Thoracic aorta (tissue), 2 donors: Measurements from ENCODE around the gene SPRYD3. TPM values are rescaled to one million over a fixed set of nuclear protein-coding genes. Genes with fewer than 3 reads are reported as not detected.

Experiments
- ATAC-seq: fragments of 150-250 bp; one replicate; pipeline ENCODE4 v1.8.0; 2017; ENCODE audit warnings: low read depth; ENCODE audit not compliant: insufficient number of reproducible peaks, low FRiP score
- DNase-seq: peaks from one replicate; pipeline ENCODE4 v3.0.0-alpha.2; 2020; ENCODE audit warnings: low spot score
- H3K27ac ChIP-seq, 2 donors: fragments of 200-600 bp; sonication (generic); 1 replicate in 1 of 2; 2 replicates in 1 of 2; pipeline ENCODE4 v1.5.1; 2016; ENCODE audit warnings: mild to moderate bottlenecking in 2 of 2, moderate library complexity in 2 of 2
- H3K27me3 ChIP-seq: fragments of 200-600 bp; sonication (generic); replicated peaks from 2 replicates; pipeline ENCODE4 v1.6.0; 2016; ENCODE audit warnings: mild to moderate bottlenecking; ENCODE audit not compliant: insufficient read depth
- H3K36me3 ChIP-seq: fragments of 200-600 bp; sonication (generic); one replicate; pipeline ENCODE4 v1.5.1; 2016
- H3K4me1 ChIP-seq, 2 donors: fragments of 200-600 bp; sonication (generic); 1 replicate in 1 of 2; 2 replicates in 1 of 2; pipeline versions ENCODE4 v1.5.1 to v1.6.0; 2016; ENCODE audit warnings: low read depth in 2 of 2, mild to moderate bottlenecking in 1 of 2; ENCODE audit not compliant: control insufficient read depth in 1 of 2
- H3K4me3 ChIP-seq: fragments of 200-600 bp; sonication (generic); 2 replicates; pipeline ENCODE4 v1.5.1; 2016; ENCODE audit warnings: mild to moderate bottlenecking
- H3K9me3 ChIP-seq: fragments of 200-600 bp; sonication (generic); 2 replicates; pipeline ENCODE4 v1.5.1; 2016
- total RNA-seq, 2 donors: library from RNA; depleted of rRNA; stranded (reverse); fragments of >200 nt; gene quantifications; one replicate each; pipeline versions ENCODE4 v1.1.0 to v1.2.3, GENCODE V29; 2016
- TF ChIP-seq, protein P1 (sequence below): fragments of 200-600 bp; sonication (generic); IDR thresholded peaks from one replicate; pipeline ENCODE4 v1.5.1; 2019; ENCODE audit warnings: antibody characterized with exemption

SPRYD3 gene
- total RNA-seq, 2 donors from 2014 or later: 68.0 to 94.8 TPM

DNA sequence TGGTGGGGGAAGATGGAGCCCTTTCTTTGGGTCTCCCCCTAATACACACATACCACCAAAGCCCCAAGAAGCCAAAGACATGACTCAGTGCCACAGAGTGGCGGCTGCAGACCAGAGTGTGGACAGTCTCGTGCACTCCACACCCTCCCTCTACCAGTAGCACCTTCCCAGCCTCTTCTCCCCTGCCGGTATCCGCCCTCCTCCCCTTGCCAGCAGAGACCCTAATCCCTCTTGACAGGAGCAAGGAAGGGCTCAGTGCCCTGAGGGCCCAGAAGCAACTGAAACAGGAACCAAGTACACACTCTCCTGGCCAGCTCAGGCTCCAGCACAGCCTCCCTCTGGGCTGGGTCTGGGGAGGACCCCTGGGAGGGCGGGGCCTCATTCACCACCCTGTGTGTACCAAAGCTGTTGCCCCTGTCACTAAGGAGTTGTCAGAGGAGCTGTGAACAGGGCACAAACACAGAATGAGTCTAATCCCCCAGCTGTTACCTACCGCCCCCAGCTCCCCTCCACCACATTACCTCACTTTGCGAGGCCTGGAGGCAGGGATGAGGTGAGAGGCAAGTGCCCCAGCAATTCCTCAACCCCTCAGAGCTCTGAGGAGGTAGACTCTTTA is 8.2 kb downstream of the SPRYD3 start:
- Histone ChIP-seq H3K4me1 (peaks cover 35 to 76% of the 10 kb centered on the region in 2 donors), H3K36me3 (peaks cover 21% of the 10 kb centered on the region), H3K9me3 (no peaks in the 10 kb centered on the region), H3K27me3 (no peaks in the 10 kb centered on the region), H3K4me3 (no peak overlapping the region), H3K27ac (peak overlapping the region; percentile 78 to 83)
- DNase-seq: no peak
- TF ChIP-seq, protein P1, sequence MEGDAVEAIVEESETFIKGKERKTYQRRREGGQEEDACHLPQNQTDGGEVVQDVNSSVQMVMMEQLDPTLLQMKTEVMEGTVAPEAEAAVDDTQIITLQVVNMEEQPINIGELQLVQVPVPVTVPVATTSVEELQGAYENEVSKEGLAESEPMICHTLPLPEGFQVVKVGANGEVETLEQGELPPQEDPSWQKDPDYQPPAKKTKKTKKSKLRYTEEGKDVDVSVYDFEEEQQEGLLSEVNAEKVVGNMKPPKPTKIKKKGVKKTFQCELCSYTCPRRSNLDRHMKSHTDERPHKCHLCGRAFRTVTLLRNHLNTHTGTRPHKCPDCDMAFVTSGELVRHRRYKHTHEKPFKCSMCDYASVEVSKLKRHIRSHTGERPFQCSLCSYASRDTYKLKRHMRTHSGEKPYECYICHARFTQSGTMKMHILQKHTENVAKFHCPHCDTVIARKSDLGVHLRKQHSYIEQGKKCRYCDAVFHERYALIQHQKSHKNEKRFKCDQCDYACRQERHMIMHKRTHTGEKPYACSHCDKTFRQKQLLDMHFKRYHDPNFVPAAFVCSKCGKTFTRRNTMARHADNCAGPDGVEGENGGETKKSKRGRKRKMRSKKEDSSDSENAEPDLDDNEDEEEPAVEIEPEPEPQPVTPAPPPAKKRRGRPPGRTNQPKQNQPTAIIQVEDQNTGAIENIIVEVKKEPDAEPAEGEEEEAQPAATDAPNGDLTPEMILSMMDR: no peak
- ATAC-seq: no peak

DNA sequence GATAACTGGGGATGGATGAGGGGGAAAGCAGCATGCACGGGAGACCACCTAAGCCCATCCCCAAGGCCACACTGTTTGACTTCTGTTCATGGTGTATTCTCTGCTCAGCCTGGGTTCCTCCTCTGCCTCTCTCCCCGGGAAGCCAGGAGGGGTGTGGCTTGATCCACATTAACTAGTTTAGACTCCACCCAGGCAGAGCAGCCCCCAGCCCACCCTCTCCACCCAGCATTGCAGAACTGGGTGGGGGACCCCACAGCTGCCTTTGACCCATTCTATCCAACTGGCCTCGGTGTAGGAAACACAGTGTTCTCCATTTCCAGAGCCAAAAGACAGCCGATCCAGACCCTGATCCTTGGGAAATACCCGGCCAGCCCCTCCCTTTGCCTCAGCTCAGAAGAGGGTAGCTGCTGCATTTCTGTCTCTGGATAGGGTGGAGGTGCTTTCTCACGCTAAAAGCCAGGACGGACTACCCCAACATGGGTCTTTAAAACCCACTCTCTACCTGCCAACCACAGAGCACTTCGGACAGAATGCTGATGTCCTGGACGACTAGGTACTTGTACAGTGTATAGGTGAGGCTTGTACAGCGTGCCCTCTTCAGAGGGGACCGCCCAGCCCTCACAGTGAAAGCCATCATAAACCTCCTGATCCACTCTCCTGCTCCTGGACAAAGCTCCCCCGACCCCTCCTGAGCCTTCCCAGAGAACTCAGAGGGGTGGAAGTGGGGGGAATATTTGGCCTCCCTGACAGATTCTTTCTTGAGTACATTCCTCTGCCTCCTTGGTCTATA is 9.4 kb downstream of the SPRYD3 start:
- Histone ChIP-seq H3K36me3 (peaks cover 17% of the 10 kb centered on the region), H3K4me1 (peaks cover 39 to 88% of the 10 kb centered on the region in 2 donors), H3K4me3 (no peak overlapping the region), H3K27ac (peak overlapping the region; percentile 78 to 83), H3K27me3 (no peaks in the 10 kb centered on the region), H3K9me3 (no peaks in the 10 kb centered on the region)
- DNase-seq (no peak), ATAC-seq (no peak)
- TF ChIP-seq, protein P1: no peak

DNA sequence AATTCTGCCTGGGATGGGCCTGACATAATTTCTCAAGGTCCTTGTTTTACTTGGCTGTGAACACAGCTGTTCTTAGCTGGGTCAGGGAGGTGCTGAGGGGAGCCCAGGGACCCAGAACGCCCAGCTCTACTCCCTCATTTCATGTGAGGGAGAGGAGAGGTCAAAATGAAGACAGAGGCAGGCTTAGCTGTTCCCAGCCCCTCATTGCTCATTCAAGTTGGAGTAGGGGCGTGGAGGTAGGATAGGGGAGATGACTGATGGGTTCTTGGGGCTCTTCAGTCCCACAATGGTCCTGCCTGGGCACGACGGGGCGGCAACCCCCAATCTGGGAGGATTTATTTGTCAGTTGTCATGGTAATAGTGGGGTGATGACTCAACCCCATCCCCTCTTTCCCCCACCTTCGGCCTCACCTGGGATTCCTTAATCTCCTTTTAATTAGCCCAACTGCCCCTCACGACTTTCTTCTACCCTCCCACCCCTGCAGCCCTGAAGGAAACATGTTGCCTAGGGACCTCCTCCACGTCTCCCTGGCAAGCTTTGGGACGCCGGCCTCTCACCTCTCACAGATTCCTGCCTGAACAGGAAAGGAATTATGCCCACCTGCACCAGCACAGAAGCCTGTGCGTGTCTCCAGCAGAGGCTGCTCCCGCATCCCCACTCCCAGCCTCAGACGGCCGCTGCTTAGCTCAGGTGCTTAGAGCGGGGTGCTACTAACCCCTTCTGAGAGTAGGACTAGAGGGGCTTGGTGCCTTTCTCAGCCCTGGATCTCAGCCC is 10.2 kb downstream of the SPRYD3 start:
- Histone ChIP-seq H3K36me3 (peaks cover 14% of the 10 kb centered on the region), H3K4me1 (peaks cover 39 to 88% of the 10 kb centered on the region in 2 donors), H3K4me3 (no peak overlapping the region), H3K9me3 (no peaks in the 10 kb centered on the region), H3K27ac (peak overlapping the region; percentile 78 to 83), H3K27me3 (no peaks in the 10 kb centered on the region)
- TF ChIP-seq, protein P1: no peak
- ATAC-seq (no peak), DNase-seq (no peak)

DNA sequence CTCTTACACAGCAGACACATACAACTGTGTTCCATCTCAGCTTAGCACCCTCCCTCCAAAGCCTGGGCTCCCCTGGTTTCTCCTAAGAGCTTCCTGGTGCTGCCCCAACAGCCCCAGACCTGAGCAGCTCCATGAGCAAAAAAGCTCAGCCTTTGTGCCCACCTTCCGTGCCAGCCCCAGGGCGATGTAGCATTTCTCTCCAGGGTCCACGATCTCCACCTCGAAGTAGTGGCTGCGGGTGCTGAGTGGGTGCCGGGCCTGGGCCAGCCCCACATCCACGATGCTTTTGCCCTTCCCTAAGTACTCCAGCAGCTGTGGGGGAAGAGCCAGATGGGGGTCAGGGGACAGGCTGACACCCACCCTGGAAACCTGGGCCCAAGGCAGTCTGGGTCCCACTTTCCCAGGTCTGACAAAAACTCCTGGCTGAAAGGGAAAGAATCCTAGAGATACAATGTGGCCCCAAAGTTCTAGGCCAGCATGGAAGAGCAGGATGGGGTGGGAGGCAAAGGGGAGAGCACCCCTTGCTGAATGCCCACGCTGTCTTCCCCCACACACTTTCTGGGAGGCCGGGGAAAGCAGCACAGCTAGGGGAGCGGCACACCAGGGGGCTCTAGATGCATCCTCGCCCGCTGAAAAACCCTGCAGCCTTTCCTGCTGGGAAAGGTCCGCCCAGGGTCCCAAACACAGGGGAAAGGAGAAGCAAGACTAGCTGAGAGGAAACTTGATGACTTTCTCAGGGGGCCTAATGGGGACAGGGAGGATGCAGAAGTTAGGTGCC is 11.0 kb downstream of the SPRYD3 start:
- H3K27me3 ChIP-seq: no peaks in the 10 kb centered on the region
- TF ChIP-seq, protein P1: no peak
- H3K4me3 ChIP-seq: no peak overlapping the region
- DNase-seq (no peak), ATAC-seq (no peak)
- H3K9me3 ChIP-seq: no peaks in the 10 kb centered on the region
- peaks cover 42 to 88% of the 10 kb centered on the region in 2 donors for H3K4me1 ChIP-seq
- peak overlapping the region; percentile 78 to 83 for H3K27ac ChIP-seq
- H3K36me3 ChIP-seq: peaks cover 20% of the 10 kb centered on the region
